Measurements from ENCODE around the gene SELENOH.
"Not testable (repeated sequence)": the region's sequence is repeated elsewhere in the genome, so short reads cannot be mapped to it uniquely, and the experiment has no call there.

The SELENOH gene

GRCh38 chr11:57709802-57710367, 31.4 kb upstream of the SELENOH start:
- CTCF ChIA-PET: no interaction called here
- TF ChIP-seq, protein P1, sequence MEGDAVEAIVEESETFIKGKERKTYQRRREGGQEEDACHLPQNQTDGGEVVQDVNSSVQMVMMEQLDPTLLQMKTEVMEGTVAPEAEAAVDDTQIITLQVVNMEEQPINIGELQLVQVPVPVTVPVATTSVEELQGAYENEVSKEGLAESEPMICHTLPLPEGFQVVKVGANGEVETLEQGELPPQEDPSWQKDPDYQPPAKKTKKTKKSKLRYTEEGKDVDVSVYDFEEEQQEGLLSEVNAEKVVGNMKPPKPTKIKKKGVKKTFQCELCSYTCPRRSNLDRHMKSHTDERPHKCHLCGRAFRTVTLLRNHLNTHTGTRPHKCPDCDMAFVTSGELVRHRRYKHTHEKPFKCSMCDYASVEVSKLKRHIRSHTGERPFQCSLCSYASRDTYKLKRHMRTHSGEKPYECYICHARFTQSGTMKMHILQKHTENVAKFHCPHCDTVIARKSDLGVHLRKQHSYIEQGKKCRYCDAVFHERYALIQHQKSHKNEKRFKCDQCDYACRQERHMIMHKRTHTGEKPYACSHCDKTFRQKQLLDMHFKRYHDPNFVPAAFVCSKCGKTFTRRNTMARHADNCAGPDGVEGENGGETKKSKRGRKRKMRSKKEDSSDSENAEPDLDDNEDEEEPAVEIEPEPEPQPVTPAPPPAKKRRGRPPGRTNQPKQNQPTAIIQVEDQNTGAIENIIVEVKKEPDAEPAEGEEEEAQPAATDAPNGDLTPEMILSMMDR (conservative IDR thresholded peaks at IDR 0.05; ENCODE audit: low read depth): no peak

DNA sequence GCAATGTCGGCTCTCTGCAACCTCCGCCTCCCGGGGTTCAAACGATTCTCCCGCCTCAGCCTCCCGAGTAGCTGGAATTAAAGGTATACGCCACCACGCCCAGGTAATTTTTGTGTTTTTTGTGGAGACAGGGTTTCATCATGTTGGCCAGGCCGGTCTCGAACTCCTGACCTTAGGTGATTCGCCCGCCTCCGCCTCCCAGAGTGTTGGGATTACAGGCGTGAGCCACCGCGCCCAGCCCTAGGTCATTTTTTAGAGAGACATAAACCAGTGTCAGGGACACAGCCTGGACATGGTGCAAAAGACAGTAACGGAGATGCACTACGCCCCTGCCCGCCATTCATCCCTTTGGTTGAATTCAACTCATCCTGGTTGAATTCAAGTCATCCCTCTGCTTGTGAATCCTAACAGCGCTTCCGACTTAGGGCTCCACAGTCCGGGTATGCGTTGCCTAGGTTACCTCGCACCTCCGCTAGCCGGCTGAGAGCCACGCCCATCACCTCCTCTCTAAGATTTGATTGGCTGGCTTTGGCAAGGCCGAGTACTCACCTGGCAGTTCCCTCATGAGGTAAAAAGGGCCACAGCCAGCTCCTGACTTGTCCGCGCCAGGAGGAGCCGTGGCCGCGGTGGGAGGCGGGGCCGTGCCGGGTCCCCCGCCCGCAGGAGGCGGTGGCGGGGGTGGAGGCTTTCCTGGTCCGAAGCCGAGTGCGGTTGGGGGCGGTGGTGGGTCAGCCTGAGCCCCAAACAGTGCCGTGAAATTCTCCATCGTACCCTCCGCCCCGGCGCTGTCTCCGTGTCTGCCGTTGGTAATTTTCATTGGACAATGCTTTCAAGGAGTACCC, 29.7 kb upstream of the SELENOH start, which contains the start of gene MED19:
MED19 (minus strand) TSS at position 802 of the 842 bp plus-strand sequence; CDS start at position 766, 36 bp downstream.
- peak within 1 kb of the TSS; percentile 94 for H3K27ac ChIP-seq
- ChIA-PET CTCF (no interaction called here), POLR2A (ENCODE audit: low non-redundant PET) (interaction anchor here (0.6 to 0.8 kb wide), 2 partner anchors 14 to 41 kb away, joined by 3 read pairs; no protein-coding TSS in a partner anchor)
- peak; percentile 98 for DNase-seq (ENCODE audit: low spot score)
- TF ChIP-seq, protein P1 (conservative IDR thresholded peaks at IDR 0.05; ENCODE audit: low read depth): no peak

More at GRCh38 chr11:57709802-57710367, 31.4 kb upstream of the SELENOH start:
- no peak overlapping the region for H3K27ac ChIP-seq
- no peak for DNase-seq (ENCODE audit: low spot score)
- POLR2A ChIA-PET (ENCODE audit: low non-redundant PET): no interaction called here

DNA sequence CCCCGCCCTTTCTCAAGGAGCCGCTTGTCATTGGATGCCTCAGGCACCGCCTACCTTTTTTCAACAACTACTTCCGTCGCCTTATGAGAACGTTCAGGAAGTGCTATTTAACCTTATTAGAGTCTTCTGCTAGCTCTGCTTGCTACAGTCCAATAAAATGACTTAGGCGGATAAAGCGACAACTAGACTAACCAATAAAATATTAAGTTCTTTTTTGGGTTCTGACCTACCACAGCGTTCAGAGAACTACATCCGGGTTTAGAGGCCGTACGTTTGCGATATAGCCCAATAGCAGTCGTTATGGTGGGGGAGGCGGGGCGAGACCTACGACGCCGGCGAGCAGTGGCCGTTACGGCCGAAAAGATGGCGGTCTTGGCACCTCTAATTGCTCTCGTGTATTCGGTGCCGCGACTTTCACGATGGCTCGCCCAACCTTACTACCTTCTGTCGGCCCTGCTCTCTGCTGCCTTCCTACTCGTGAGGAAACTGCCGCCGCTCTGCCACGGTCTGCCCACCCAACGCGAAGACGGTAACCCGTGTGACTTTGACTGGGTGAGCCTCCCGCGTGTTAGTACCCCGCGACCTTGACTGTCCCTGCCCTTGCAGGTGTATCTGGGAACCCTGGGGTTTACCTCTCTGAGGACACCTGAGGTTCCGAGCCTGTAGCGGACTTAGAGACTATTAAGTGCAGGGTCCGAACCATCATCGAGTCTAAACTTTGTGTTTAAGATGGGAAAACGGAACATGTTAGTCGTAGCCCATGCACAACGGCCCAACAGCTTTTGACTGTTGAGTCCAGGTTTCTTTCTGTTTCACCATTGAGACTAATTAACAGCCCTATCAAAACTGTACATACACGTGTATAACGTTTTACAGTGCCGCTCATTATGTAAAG, 28.8 kb upstream of the SELENOH start, which contains the start of gene TMX2:
TMX2 (plus strand) TSS at position 338 of the 895 bp plus-strand sequence; CDS start at position 364, 26 bp downstream.
- CTCF ChIA-PET: interaction anchor here (0.5 kb wide), 1 partner anchor 71 kb away, joined by 3 read pairs; no protein-coding TSS in a partner anchor
- DNase-seq (ENCODE audit: low spot score): peak; percentile 96
- peak within 1 kb of the TSS; percentile 94 for H3K27ac ChIP-seq
- TF ChIP-seq, protein P1 (conservative IDR thresholded peaks at IDR 0.05; ENCODE audit: low read depth): no peak
- POLR2A ChIA-PET (ENCODE audit: low non-redundant PET): interaction anchor here (0.5 to 0.8 kb wide), 3 partner anchors 15 to 48 kb away, joined by 3 read pairs; no protein-coding TSS in a partner anchor

DNA sequence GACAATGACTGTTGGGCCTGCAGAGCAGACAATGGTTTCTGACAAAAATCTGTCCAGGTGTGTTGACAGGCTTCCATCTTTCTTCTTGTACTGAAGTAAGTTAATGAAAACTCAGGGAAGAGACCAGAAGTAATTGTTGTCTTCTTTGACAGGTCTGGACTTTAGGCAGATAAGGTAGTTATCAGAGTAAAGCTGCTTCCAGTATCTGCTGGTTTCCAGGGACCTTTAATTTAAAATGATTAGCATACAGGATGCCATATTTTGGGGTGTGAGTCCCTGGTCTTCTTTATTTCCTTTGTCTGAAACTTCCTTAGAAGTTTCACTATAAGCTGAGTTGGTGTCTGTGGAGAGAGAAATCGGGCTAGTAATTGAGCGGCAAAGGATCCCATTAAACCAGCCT, 27.5 kb upstream of the SELENOH start:
- ChIA-PET POLR2A (ENCODE audit: low non-redundant PET) (interaction anchor here (0.7 kb wide), 1 partner anchor 28 kb away, joined by 3 read pairs; the partner anchor contains the start of gene SELENOH), CTCF (interaction anchor here (0.6 to 0.7 kb wide), 2 partner anchors 346 to 848 kb away, joined by 3 read pairs; no protein-coding TSS in a partner anchor)
- H3K27ac ChIP-seq: no peak overlapping the region
- no peak for DNase-seq (ENCODE audit: low spot score)
- TF ChIP-seq, protein P1 (conservative IDR thresholded peaks at IDR 0.05; ENCODE audit: low read depth): no peak

- H3K27ac ChIP-seq; DNase-seq (ENCODE audit: low spot score); POLR2A ChIA-PET (ENCODE audit: low non-redundant PET); CTCF ChIA-PET: not testable (repeated sequence)
Observed at GRCh38 chr11:57716726-57717125, 24.6 kb upstream of the SELENOH start.

- ChIA-PET CTCF (interaction anchor here (0.7 kb wide), 1 partner anchor 8 kb away, joined by 4 read pairs; no protein-coding TSS in a partner anchor), POLR2A (ENCODE audit: low non-redundant PET) (interaction anchor here (0.6 kb wide), 1 partner anchor 15 kb away, joined by 3 read pairs; no protein-coding TSS in a partner anchor)
- no peak overlapping the region for H3K27ac ChIP-seq
- peak; percentile 18 for DNase-seq (ENCODE audit: low spot score)
- TF ChIP-seq, protein P1 (conservative IDR thresholded peaks at IDR 0.05; ENCODE audit: low read depth): no peak
Observed at GRCh38 chr11:57727185-57727584, 14.1 kb upstream of the SELENOH start.
